Iris pigment epithelial cell (primary cell): ENCODE results near the gene RHBDL1.

Experiments used
- DNase-seq: peaks from one replicate; pipeline ENCODE4 v3.0.0-alpha.2; 2011; ENCODE audit warnings: low read depth

Gene RHBDL1

DNA sequence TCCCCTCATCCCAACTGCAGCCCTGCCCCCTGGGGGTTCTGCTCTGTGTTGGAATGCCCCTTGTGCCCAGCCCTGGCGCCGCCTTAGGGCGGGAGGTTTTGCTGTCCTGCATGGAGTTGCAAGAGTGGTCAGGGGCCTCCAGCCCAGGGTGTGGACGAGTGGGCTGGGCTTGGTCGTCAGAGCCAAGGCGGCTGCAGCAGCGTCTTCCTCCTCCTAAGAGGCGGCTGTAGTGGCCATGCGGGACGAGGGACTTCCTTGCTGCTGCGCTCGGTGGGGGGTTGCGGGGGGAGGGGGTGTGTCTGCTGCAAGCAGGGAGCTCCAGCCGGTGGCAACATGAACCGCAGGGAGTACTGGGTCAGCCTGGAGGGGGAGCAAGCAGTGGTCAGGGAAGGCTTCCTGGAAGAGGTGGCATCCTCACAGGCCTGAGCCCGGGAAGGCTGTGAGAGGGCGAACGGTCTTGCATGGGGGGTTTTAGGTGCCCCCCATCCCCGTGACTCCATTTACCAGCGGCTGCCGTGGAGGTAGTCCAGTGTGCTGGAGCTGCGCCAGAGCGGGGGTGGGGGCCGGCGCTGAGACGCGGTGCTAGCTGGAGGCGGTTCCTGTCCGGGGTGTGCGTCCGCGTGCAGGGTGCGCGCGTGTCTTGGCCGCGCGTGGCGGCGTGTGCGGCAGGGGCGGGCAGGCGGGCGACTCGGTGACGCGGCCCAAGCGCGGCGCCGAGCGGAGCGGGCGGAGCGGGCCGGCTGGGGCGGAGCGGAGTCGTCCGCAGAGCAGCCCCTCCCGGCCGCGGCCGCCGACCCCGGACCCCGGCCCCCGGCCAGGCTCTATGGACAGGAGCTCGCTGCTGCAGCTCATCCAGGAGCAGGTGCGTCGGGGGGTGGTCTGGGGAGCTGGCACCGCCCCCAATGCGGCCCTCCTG lies at the start of gene RHBDL1:
Gene RHBDL1, plus strand, starts transcription at position 704 of the 916 bp plus-strand sequence. Its CDS starts 120 bp downstream, at position 824.
- DNase-seq, result peak; percentile 65

- no peak for DNase-seq
Observed at GRCh38 chr16:625977-626765, 49.3 kb upstream of the RHBDL1 start.

- peak; percentile 97 for DNase-seq
Observed at GRCh38 chr16:626787-627453, 48.6 kb upstream of the RHBDL1 start.

DNA sequence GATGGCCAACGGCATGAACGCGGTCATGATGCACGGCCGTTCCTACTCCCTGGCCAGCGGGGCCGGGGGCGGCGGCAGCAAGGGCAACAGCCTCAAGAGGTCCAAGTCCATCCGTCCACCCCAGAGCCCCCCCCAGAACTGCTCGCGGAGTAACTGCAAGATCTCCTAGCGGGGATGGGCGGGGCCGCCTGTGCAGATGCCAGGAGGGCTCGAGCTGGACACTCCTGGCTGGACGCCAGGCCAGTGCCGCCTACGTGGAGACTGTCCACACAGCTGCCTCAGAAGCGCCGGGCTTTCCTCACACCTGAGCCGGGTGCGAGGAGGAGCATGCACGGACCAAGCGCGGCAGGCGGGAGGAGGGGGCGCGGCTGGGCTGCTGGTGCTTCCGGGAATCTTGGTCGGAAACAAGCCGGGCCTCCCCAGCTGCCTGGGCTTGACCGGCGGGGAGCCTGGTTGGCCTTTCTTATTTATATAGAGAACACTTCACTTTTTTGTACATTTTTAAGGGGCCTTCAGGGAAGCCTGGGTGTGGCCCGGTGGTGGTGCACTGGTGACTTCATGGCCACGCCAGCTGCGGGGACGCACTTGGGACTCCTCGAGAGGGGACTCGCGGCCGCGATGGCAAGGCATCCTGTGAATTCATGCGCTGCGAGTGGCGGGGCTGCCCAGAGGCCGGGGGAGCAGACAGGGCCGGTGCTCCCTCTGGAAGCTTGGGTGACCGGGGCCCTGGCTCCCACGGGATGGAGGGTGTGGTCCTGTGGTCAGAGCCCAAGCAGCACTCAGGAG lies 47.8 kb upstream of the RHBDL1 start:
- DNase-seq, result no peak

- no peak for DNase-seq
Observed at GRCh38 chr16:628321-629061, 47.0 kb upstream of the RHBDL1 start.

DNA sequence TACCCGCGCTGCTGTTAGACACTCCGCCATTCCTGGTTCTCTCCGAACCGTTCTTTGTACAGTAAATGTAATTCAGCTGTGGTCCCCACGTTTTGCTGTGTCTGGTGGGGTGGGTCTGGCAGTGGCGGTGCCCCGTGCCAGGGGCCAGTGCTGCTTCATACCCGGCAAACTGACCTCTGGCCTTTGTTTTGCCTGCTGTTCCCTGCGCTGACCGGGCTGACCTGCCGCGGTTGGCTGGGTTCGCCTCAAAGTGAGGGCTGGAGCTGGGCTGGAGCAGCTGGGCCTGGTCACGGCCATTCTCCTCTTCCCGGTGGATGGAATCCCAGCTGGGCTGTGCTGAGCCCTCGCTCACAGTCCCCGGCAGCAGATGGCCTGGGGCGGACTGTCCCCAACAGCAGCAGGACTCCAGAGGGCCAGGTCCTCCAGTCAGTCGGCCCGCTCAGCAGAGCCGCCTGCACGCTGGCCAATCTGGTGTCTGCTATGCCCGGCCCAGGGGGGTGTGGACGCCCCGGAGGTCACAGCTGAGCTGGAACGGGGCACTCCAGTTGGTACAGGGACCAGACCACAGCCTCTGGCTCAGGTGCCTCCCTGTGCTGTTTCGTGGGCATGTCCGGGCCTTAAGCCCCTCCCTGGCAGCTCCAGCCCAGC lies 46.2 kb upstream of the RHBDL1 start:
- no peak for DNase-seq

DNA sequence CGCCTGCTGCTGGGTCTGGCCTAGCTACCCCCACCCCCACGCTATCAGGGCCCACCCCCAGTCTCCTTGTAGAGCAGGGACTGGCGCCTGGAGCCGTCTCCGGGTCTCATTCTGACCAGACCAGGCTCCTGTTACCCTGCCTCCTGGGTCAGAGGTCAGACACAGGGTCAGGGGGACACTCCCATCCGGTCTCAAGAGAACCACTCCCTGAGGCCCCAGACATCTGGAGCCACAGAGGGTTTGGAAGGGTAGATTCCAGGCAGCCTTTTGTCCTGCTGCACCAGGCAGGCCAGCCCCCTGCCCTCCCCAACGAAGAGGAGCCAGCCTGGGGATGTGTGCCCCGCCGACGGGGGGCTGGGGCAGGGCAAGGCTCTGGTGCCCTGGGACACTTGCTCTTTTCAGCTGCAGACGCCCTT lies 45.6 kb upstream of the RHBDL1 start:
- no peak for DNase-seq

GRCh38 chr16:630249-630814 lies 45.1 kb upstream of the RHBDL1 start:
- DNase-seq, result no peak

GRCh38 chr16:630815-631405 lies 44.6 kb upstream of the RHBDL1 start, which contains the start of gene WFIKKN1:
Gene WFIKKN1 (plus strand): TSS chr16:630985. CDS start chr16:631254, 269 bp downstream.
- no peak for DNase-seq

DNA sequence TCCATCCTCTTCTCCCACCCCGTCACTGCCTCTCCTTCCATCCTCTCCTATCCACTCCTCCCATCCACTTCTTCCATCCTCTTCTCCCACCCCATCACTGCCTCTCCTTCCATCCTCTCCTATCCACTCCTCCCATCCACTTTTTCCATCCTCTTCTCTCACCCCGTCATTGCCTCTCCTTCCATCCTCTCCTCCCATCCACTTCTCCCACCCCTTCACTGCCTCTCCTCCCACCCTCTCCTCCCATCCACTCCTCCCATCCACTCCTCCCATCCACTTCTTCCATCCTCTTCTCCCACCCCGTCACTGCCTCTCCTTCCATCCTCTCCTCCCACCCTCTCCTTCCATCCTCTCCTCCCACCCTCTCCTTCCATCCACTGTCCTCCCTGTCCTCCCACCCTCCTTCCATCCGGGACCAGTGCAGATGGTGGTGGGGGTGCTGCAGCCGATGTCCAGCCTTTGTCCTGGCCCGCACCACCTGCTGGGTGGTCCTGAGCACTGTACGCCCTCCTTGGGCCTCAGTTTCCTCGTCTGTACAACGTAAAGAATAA lies 43.6 kb upstream of the RHBDL1 start:
- DNase-seq, result no peak

- no peak for DNase-seq
Observed at GRCh38 chr16:632486-633335, 42.8 kb upstream of the RHBDL1 start.

GRCh38 chr16:633336-634050 lies 42.0 kb upstream of the RHBDL1 start:
- no peak for DNase-seq

- no peak for DNase-seq
Observed at GRCh38 chr16:634051-634670, 41.3 kb upstream of the RHBDL1 start.

GRCh38 chr16:634996-635395 lies 40.5 kb upstream of the RHBDL1 start:
- no peak for DNase-seq

- DNase-seq, result no peak
Observed at GRCh38 chr16:635573-636205, 39.8 kb upstream of the RHBDL1 start.

DNA sequence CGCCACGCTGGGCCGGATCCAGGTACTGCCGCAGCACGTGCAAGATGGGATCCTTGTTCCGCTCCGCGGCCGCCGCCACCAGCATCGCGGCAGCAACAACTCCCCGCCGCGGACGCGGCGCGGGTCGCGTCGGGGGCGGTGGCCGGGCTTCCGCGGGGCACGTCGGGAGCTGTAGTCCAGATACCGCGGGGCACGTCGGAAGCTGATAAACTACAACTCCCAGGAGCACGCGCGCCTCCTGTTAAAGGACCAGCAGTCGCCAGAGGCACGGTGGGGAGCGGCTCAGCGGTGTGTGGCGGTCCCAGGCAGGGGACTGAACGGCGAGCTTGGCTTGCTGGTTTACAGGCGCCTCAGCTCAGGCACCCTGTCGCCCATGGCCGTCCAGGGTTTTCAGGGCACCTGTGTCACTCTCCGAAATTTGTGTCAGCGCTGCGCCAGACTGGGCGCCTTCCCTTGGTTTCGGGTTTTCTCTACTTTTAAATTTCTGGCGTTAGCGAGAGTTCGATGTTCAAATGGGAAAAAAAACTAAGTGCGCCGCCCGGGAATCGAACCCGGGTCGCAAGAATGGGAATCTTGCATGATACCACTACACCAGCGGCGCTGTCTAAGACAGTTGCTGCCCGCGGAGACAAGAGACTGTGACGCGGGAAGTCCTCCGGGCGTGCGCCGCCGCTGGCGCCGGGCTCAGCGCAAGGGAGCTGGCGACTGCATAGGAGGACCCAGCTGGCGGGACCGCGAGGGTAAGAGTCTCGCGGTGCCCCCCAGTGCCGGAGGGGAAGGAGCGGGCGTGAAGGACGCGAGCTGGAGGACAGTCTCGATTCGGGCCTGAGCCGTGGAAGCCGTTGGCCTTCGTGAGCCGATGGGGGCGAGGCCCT lies 39.0 kb upstream of the RHBDL1 start, which contains the start of gene METTL26:
Gene METTL26, minus strand, starts transcription at position 100 of the 875 bp plus-strand sequence. Its CDS starts 15 bp downstream, at position 85.
- DNase-seq, result peak; percentile 94
